ENCODE measurements around the gene LRCH3.

- no peak for TF ChIP-seq CTCF (IDR thresholded peaks at IDR 0.05; ENCODE audit: poor library complexity, severe bottlenecking)
- no peak for TF ChIP-seq REST (IDR thresholded peaks at IDR 0.05; ENCODE audit: borderline replicate concordance)
- no peak for TF ChIP-seq POLR2AphosphoS5 (IDR thresholded peaks at IDR 0.05)
These were observed 7.0 kb upstream of the LRCH3 start for GRCh38 chr3:197784019-197784585.

Measured in neural cell (in vitro differentiated cells).